HG03135 (cell line): ENCODE results near the gene GOSR2.
"Not testable (repeated sequence)": the region's sequence is repeated elsewhere in the genome, so short reads cannot be mapped to it uniquely, and the experiment has no call there.

Source experiments
- ATAC-seq: cut with Tn5 transposase; IDR thresholded peaks from one replicate; pipeline ENCODE4 v1.9.1; 2021; ENCODE audit warnings: mild to moderate bottlenecking, moderate library complexity; ENCODE audit not compliant: unreplicated experiment

GOSR2 gene

GRCh38 chr17:46892192-46892703 lies 30.7 kb upstream of the GOSR2 start:
- no peak for ATAC-seq

DNA sequence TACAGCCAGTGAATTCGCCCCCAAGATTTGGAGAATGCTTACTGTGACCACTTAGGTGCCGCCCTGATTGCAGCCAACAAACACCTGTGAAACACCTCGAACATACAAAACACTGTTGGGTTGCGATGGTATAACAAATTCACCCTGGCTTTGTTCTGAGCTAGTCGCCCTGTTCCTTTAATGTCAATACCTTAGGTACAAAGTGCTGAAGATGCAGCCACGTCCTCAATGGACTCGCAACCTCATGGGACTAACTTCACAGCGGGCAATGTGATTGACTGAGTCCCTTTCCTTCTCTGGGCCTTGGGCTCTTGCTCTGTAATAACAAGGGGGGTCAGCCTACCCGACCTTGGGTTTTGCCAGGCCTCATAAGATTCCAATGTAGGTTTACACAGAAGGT lies 28.9 kb upstream of the GOSR2 start:
- ATAC-seq, result no peak

DNA sequence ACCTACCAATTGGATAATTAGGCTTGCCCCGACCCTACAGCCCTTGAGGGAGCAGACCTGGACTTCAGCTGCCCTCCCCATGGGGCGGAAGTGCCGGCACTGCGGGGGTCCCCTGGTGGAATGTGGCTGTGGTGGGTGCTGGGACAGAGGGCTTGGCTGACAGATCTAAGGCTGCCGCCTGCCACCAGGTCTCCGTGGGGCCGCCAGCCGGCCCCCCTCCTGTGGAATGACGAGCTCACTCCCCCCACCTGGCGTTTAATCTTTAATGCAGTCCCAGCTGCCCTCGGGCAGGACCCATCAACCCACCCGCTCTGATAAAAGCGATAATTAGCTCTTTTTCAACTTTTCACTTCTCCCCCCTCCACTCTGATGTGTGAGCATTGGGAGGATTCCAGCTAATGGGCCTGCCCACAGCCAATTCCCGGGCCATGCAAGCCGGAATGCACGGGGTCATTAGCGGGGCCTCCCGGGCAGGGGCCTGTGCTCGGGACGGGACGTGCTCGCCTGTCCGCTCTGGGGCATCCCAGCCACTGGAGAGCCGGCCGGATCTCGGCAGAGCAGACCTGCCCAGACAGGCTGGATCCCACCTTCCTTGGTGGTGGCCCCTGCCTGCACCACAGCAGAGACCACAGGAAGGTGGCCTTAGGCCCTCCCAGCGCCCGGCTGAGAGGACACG lies 28.3 kb upstream of the GOSR2 start:
- ATAC-seq, result no peak

DNA sequence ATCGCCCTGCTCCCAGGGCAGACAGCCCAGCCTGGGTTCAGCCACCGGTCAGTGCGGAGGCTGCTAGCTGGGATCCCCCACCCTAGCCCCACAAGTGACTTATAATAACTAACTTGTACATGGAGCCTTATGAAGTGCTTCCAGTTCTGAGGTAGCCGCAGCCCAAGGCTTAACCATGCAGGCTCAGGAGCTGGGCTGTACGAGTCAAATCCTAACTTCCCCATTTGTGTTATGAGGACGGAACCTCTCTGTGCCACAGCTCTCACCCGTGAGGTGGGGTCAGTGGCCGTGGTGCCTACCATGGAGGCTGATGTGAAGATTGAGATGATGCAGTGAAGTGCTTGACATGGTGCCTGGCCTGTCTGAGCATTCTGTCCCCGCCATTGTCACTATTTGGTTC lies 27.8 kb upstream of the GOSR2 start:
- ATAC-seq, result no peak

- ATAC-seq, result no peak
Measured at GRCh38 chr17:46896991-46897390, 26.0 kb upstream of the GOSR2 start.

GRCh38 chr17:46898364-46898763 lies 24.6 kb upstream of the GOSR2 start:
- no peak for ATAC-seq

DNA sequence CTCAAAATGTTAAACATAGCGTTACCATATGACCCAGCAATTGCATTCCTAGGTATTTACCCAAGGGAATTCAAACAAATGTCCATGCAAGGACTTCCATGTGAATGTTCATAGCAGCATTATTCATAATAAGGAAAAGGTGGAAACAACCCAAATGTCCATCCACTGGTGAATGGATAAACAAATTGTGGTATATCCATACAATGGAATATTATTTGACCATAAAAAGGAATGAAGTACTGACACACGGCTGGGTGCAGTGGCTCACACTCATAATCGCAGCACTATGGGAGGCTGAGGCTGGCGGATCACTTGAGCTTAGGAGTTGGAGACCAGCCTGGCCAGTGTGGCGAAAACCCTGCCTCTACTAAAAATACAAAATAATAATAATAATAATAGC lies 24.1 kb upstream of the GOSR2 start:
- ATAC-seq, result no peak

DNA sequence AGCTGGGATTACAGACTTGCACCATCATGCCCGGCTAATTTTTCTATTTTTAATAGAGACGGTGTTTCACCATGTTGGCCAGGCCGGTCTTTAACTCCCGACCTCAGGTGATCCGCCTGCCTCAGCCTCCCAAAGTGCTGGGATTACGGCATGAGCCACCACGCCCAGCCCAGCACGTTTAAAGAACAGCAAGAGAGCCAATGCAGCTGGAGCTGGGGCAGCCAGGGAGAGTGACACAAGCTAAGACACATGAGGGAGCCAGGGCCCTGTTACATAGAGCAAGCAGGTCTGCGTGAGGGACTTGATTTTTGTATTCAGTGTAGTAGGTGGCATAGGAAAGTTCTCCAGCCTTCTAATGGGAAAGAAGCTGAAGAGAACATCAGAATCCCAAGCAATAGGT lies 21.7 kb upstream of the GOSR2 start:
- no peak for ATAC-seq

DNA sequence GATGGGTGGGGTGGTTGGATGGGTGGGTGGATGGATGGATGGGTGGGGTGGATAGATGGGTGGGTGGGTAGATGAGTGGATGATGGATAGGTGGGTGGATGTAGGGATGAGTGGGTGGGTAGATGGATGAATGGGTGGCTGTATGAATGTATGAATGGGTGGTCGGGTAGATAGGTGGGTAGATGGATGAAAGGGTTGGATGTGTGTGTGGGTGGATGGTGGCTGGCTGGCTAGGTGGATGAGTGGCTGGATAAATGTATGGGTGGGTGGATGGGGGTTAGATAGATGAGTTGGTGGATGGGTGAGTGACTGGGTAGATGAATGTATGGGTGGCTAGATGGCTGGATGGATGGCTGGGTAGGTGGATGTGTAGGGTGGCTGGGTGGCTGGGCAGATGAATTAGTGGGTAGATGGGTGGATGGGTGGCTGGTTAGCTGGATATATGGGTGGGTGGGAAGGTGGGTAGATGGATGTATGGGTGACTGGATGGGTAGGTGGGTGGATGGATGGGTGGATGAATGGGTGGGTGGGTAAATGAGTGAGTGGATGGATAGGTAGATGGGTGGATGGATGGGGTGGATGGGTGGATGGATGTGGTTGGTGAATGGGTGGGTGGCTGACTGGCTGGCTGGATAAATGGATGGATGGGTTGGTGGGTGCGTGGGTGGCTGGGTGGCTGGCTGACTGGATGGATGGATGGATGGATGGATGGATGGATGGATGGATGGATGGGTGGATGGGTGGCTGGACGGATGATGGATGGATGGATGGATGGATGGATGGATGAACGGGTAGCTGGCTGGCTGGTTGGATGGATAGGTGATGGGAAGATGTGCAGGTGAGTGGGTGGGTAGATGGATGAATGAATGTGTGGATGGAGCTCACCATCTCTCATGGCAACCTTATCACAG lies 18.9 kb upstream of the GOSR2 start:
- ATAC-seq, result no peak

GRCh38 chr17:46908068-46908737 lies 14.8 kb upstream of the GOSR2 start:
- no peak for ATAC-seq

DNA sequence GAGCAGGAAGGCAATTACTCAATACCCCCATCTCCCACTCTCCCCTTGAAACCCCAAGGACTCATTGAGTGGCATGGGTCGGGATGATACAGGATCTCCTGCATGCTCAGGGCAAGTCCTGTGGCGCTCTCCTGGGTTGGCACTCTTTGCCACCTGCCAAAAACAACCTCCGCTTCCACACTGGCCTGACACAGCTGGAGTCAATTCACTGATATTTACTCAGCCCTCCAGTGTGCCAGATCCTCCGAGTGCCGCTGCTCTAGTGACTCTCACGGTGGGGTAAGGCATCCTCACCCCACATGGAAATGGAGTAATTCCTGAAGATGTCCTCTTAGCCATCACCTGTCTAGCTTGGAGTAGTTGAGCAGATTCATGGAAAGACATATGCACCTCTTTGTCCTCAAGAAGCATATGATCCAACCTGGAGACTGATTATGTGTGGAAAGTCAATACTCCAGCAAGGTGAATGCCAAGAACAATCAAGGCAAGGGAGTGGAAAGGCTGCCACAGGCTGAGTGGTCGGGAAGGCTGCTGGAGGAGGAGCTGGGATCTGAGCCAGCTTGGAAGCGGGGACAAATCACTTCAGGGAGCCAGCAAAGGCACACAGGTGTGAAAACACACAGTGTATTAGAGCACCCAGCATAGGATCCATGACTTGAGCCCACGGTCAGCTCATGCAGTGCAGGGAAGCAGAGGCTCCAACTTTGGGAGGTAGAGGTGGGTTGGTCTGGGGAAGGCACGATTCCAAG lies 12.6 kb upstream of the GOSR2 start:
- ATAC-seq, result no peak

DNA sequence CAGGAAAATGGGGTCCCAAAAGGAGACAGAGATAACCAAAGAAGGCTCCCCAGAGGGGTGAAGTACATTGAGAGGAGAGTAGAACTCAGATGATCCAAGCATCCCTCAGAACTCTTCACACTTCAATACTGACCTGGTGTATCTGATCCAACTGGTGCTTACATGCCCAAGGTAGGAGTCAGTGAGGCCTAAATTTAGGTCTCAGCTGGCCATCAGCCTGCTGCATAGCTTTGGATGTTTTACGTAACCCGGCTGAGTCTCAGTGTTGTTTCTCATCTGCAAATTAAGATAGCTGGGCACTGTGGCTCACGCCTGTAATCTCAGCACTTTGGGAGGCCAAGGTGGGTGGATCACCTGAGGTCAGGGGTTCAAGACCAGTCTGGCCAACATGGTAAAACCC lies 11.6 kb upstream of the GOSR2 start:
- ATAC-seq, result no peak

DNA sequence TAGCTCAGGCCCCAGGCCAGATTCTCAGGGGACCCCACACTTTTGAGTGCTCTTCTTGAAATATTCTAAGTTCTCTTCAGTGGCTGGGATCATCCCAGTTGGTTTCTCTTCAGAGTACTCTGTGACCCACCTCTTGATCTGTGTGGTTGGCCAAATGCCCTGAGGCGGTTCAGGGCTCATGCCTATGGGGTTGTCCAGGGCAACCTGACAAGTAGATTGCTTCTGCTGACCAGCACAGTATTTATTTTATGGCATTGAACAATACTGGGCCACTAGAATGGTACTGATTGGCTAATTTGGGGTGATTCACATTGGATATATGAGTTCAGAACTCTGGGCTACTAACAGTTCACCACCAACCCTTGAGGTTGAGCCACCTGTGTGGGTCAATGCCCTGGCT lies 7.4 kb upstream of the GOSR2 start:
- ATAC-seq, result no peak

DNA sequence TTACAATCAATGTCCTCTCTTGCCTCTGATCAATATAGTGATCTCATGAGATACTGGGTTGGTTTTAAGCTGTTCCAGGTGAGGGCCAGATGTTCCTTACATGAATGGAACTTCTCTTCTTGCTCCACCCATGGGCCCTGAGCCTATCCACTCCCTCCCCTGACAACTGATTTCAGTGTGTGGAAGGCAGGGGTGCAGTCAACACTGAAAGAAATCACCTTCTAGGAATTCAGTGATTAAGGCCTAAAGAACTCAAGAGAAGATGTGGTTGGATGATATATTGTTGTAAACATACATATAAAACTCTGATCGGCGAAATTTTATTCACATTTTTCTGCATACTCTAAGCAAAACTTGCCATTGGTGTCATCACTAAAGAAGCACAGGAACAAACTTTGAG lies 6.7 kb upstream of the GOSR2 start:
- ATAC-seq, result no peak

DNA sequence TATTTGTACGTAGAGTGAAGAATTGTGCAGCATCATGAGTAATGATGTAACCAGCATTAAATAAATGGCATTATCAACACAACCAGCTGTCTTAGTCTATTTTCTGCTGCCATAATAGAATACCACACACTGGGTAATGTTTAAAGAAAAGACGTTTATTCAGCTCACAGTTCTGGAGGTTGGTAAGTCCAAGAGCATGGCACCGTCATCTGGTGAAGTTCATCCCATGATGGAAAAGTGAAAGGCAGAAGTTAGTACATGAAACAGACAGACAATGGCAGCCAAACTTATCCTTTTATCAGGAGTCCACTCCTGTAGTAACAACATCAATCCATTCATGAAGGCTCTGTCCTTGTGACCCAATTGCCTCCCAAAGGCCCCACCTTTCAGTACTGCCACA lies 6.3 kb upstream of the GOSR2 start:
- ATAC-seq, result no peak

- ATAC-seq, result no peak
Measured at GRCh38 chr17:46917041-46917440, 5.9 kb upstream of the GOSR2 start.

DNA sequence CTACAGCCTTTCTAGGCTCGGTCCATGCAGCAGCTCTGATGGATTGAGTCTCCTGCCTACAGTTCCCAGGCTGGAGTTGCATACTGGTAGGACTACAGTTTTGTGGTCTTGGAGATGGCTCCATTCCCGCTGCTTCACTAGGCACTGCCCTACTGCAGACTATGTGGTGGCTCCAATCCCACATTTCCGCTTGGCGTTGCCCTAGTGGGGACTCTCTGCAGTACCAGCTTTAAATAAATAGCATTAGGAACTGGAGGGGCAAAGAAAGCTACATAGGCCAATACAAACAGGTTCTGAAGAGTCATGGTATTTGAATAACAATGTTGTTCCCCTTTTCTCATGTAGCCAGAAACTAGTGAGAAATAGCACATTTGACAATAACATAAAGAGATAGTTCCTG lies 5.4 kb upstream of the GOSR2 start:
- no peak for ATAC-seq

GRCh38 chr17:46921962-46922361 lies 998 bp upstream of the GOSR2 start:
- not testable (repeated sequence) for ATAC-seq

DNA sequence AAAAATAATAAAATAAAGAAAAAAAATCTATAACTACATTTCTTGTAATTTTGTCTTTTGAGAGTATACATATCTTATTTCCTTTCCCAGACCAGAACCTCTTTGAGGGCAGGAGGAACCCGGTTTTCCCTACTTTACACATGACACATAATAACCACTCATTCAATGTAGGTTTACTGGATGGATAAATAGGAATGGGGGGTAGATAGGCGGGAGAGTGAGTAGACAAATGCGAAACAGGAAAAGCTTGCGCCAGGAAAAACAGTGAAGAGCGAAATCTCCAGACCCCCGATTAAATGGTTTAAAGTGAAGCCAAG lies 515 bp upstream of the GOSR2 start:
- no peak for ATAC-seq

- ATAC-seq, result no peak
Measured at GRCh38 chr17:46925185-46925868, 2.4 kb downstream of the GOSR2 start.
